Stomach (tissue), 4 donors: ENCODE results near the gene RARRES2.

Experiments
- POLR2A ChIP-seq, 4 donors: fragments of 450-650 bp; IDR thresholded peaks; one replicate each; pipeline ENCODE4 v1.6.1; 2016; ENCODE audit warnings: antibody characterized with exemption in 4 of 4, control low read depth in 2 of 4, mild to moderate bottlenecking in 1 of 4, moderate library complexity in 1 of 4
- POLR2AphosphoS5 ChIP-seq, 3 donors: sonication (generic); formaldehyde crosslinking; IDR thresholded peaks; one replicate each; pipeline ENCODE4 v1.6.1; 2016; ENCODE audit warnings: antibody characterized with exemption in 3 of 3
- TF ChIP-seq, protein P1 (sequence below), 7 experiments: fragments of 450-650 bp in 4 of 7; fragments of 200-600 bp in 3 of 7; sonication (generic) in 3 of 7; IDR thresholded peaks; one replicate each; pipeline ENCODE4 v1.5.1; 2016 to 2019; ENCODE audit warnings: antibody characterized with exemption in 7 of 7, control low read depth in 2 of 7, mild to moderate bottlenecking in 1 of 7

DNA sequence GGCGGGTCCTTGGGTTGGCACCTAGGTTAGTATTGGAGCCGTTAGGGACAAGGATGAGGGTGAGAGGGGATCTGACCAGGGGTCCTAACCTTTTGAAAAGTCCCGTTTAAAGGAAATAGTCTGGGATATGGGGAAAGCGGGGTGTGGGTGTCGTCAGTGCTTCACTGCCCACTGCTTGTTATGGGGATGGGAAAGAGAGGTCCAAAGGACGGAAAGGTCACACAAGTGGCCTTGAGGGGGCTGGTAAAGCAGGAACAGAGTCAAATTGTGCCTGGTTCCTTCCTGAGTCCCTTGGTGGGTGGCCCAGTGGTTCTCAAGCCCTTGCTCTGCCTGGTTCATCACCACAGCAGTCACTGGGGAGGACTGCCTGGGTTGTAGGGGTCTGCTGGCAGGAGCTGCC lies 35.1 kb upstream of the RARRES2 start:
- TF ChIP-seq, protein P1, sequence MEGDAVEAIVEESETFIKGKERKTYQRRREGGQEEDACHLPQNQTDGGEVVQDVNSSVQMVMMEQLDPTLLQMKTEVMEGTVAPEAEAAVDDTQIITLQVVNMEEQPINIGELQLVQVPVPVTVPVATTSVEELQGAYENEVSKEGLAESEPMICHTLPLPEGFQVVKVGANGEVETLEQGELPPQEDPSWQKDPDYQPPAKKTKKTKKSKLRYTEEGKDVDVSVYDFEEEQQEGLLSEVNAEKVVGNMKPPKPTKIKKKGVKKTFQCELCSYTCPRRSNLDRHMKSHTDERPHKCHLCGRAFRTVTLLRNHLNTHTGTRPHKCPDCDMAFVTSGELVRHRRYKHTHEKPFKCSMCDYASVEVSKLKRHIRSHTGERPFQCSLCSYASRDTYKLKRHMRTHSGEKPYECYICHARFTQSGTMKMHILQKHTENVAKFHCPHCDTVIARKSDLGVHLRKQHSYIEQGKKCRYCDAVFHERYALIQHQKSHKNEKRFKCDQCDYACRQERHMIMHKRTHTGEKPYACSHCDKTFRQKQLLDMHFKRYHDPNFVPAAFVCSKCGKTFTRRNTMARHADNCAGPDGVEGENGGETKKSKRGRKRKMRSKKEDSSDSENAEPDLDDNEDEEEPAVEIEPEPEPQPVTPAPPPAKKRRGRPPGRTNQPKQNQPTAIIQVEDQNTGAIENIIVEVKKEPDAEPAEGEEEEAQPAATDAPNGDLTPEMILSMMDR (IDR thresholded peaks at IDR 0.05) = no peak
- no peak for TF ChIP-seq POLR2AphosphoS5 (IDR thresholded peaks at IDR 0.05)
- TF ChIP-seq POLR2A (IDR thresholded peaks at IDR 0.05) = no peak
